ENCODE measurements around the gene KBTBD7. TPM values are rescaled to one million over a fixed set of nuclear protein-coding genes. Genes with fewer than 3 reads are reported as not detected.

Gene KBTBD7
- polyA plus RNA-seq, 1 of the 3 experiments (the other 2 are of a cell fraction): 1.3 TPM

DNA sequence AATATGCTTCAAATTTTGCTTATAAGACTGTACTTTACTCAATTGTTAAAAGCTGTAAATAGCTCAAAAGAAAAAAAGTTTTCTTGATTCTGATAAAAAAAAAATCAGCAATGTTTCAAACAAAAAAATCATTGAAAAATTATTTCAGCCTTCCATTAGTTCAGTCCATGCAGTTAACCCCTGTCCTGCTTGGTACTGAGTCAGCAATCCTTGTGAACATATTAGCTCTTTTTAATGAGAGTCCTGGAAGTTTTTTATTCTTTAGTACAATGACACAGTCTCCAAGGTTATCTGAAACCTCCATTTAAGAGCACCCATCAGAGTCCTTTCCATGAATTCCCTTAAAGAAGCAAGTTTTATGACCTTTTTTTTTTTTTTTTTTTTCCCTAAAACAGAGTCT is 40.3 kb downstream of the KBTBD7 start:
- ChIA-PET POLR2A (no interaction called here), CTCF (no interaction called here)
- no peak overlapping the region for H3K4me2 ChIP-seq

More for the DNA sequence above, 40.3 kb downstream of the KBTBD7 start:
- H3K9ac ChIP-seq: no peak overlapping the region
- no peaks in the 10 kb centered on the region for H4K20me1 ChIP-seq (ENCODE audit: insufficient read depth)
- no peak overlapping the region for H2AFZ ChIP-seq (ENCODE audit: low read depth)
- H3K79me2 ChIP-seq (ENCODE audit: insufficient read depth): no peaks in the 10 kb centered on the region
- H3K9me3 ChIP-seq: peaks cover 3% of the 10 kb centered on the region; the same call in 1 of the 2 replicates
- H3K27me3 ChIP-seq (ENCODE audit: insufficient read depth): no peaks in the 10 kb centered on the region
- H3K9me2 ChIP-seq: no peaks in the 10 kb centered on the region
- no peaks in the 10 kb centered on the region for H3K36me3 ChIP-seq (replicated peaks in 1 of 2; ENCODE audit: control insufficient read depth in 1 of 2, insufficient read depth in 2 of 2, low read length in 1 of 2)
- no peaks in the 10 kb centered on the region for H3K4me1 ChIP-seq (ENCODE audit: control insufficient read depth in 1 of 2, insufficient read depth in 2 of 2, low read depth in 1 of 2, low read length in 1 of 2)
- H3F3A ChIP-seq (replicated peaks; ENCODE audit: insufficient read depth): no peaks in the 10 kb centered on the region
- DNase-seq: no peak
- H3K4me3 ChIP-seq (ENCODE audit: low read depth in 2 of 2, low read length in 1 of 2): no peak overlapping the region
- H3K27ac ChIP-seq (ENCODE audit: low read depth in 2 of 2, low read length in 1 of 2): no peak overlapping the region
- TF ChIP-seq, protein P1, sequence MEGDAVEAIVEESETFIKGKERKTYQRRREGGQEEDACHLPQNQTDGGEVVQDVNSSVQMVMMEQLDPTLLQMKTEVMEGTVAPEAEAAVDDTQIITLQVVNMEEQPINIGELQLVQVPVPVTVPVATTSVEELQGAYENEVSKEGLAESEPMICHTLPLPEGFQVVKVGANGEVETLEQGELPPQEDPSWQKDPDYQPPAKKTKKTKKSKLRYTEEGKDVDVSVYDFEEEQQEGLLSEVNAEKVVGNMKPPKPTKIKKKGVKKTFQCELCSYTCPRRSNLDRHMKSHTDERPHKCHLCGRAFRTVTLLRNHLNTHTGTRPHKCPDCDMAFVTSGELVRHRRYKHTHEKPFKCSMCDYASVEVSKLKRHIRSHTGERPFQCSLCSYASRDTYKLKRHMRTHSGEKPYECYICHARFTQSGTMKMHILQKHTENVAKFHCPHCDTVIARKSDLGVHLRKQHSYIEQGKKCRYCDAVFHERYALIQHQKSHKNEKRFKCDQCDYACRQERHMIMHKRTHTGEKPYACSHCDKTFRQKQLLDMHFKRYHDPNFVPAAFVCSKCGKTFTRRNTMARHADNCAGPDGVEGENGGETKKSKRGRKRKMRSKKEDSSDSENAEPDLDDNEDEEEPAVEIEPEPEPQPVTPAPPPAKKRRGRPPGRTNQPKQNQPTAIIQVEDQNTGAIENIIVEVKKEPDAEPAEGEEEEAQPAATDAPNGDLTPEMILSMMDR (IDR thresholded peaks at IDR 0.05): no peak
- TF ChIP-seq TCF12 (IDR thresholded peaks at IDR 0.05): no peak
- no peak for TF ChIP-seq SMC3 (IDR thresholded peaks at IDR 0.05; ENCODE audit: low read depth, low read length)
- TF ChIP-seq FOSL2 (IDR thresholded peaks at IDR 0.05; ENCODE audit: borderline replicate concordance, low read depth): no peak
- no peak for TF ChIP-seq POLR2AphosphoS5 (IDR thresholded peaks at IDR 0.05; ENCODE audit: low read depth, low read length)
- TF ChIP-seq, protein P2, sequence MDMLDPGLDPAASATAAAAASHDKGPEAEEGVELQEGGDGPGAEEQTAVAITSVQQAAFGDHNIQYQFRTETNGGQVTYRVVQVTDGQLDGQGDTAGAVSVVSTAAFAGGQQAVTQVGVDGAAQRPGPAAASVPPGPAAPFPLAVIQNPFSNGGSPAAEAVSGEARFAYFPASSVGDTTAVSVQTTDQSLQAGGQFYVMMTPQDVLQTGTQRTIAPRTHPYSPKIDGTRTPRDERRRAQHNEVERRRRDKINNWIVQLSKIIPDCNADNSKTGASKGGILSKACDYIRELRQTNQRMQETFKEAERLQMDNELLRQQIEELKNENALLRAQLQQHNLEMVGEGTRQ (IDR thresholded peaks at IDR 0.05; ENCODE audit: borderline replicate concordance, low read depth, low read length): no peak
- TF ChIP-seq, protein P3, sequence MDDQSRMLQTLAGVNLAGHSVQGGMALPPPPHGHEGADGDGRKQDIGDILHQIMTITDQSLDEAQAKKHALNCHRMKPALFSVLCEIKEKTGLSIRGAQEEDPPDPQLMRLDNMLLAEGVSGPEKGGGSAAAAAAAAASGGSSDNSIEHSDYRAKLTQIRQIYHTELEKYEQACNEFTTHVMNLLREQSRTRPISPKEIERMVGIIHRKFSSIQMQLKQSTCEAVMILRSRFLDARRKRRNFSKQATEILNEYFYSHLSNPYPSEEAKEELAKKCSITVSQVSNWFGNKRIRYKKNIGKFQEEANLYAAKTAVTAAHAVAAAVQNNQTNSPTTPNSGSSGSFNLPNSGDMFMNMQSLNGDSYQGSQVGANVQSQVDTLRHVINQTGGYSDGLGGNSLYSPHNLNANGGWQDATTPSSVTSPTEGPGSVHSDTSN (IDR thresholded peaks at IDR 0.05): no peak
- no peak for TF ChIP-seq TEAD4 (IDR thresholded peaks at IDR 0.05; ENCODE audit: borderline replicate concordance, insufficient read depth)
- TF ChIP-seq, protein P4, sequence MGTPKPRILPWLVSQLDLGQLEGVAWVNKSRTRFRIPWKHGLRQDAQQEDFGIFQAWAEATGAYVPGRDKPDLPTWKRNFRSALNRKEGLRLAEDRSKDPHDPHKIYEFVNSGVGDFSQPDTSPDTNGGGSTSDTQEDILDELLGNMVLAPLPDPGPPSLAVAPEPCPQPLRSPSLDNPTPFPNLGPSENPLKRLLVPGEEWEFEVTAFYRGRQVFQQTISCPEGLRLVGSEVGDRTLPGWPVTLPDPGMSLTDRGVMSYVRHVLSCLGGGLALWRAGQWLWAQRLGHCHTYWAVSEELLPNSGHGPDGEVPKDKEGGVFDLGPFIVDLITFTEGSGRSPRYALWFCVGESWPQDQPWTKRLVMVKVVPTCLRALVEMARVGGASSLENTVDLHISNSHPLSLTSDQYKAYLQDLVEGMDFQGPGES (IDR thresholded peaks at IDR 0.05; ENCODE audit: low read depth, low read length): no peak
- no peak for TF ChIP-seq TAF1 (IDR thresholded peaks at IDR 0.05; ENCODE audit: borderline replicate concordance, low read depth, low read length)
- no peak for TF ChIP-seq FOXJ3 (CRISPR knock-in tag; IDR thresholded peaks at IDR 0.05)
- no peak for TF ChIP-seq RCOR1 (IDR thresholded peaks at IDR 0.05; ENCODE audit: low read length)
- TF ChIP-seq ELF1 (IDR thresholded peaks at IDR 0.05): no peak
- no peak for TF ChIP-seq EP300 (IDR thresholded peaks at IDR 0.05; ENCODE audit: borderline replicate concordance in 1 of 2, low read depth in 1 of 2, low read length in 1 of 2)
- TF ChIP-seq SIN3A (IDR thresholded peaks at IDR 0.05; ENCODE audit: borderline replicate concordance, low read depth, low read length): no peak
- no peak for TF ChIP-seq RAD21 (IDR thresholded peaks at IDR 0.05; ENCODE audit: low read length)
- no peak for TF ChIP-seq GABPA (IDR thresholded peaks at IDR 0.05; ENCODE audit: low read depth)
- TF ChIP-seq, protein P5, sequence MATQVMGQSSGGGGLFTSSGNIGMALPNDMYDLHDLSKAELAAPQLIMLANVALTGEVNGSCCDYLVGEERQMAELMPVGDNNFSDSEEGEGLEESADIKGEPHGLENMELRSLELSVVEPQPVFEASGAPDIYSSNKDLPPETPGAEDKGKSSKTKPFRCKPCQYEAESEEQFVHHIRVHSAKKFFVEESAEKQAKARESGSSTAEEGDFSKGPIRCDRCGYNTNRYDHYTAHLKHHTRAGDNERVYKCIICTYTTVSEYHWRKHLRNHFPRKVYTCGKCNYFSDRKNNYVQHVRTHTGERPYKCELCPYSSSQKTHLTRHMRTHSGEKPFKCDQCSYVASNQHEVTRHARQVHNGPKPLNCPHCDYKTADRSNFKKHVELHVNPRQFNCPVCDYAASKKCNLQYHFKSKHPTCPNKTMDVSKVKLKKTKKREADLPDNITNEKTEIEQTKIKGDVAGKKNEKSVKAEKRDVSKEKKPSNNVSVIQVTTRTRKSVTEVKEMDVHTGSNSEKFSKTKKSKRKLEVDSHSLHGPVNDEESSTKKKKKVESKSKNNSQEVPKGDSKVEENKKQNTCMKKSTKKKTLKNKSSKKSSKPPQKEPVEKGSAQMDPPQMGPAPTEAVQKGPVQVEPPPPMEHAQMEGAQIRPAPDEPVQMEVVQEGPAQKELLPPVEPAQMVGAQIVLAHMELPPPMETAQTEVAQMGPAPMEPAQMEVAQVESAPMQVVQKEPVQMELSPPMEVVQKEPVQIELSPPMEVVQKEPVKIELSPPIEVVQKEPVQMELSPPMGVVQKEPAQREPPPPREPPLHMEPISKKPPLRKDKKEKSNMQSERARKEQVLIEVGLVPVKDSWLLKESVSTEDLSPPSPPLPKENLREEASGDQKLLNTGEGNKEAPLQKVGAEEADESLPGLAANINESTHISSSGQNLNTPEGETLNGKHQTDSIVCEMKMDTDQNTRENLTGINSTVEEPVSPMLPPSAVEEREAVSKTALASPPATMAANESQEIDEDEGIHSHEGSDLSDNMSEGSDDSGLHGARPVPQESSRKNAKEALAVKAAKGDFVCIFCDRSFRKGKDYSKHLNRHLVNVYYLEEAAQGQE (IDR thresholded peaks at IDR 0.05; ENCODE audit: low read depth, low read length): no peak
- TF ChIP-seq FOXM1 (IDR thresholded peaks at IDR 0.05; ENCODE audit: low read depth): no peak
- TF ChIP-seq JUND (IDR thresholded peaks at IDR 0.05): no peak
